ENCODE measurements around the gene DAB1.

- TF ChIP-seq CTCF (IDR thresholded peaks at IDR 0.05) (no peak), POLR2A (IDR thresholded peaks at IDR 0.05) (no peak)
Measured at GRCh38 chr1:57086154-57086553, 337.7 kb downstream of the DAB1 start.
